ENCODE data around the gene MORC3.
"Not testable (repeated sequence)": the region's sequence is repeated elsewhere in the genome, so short reads cannot be mapped to it uniquely, and the experiment has no call there.

The MORC3 gene

DNA sequence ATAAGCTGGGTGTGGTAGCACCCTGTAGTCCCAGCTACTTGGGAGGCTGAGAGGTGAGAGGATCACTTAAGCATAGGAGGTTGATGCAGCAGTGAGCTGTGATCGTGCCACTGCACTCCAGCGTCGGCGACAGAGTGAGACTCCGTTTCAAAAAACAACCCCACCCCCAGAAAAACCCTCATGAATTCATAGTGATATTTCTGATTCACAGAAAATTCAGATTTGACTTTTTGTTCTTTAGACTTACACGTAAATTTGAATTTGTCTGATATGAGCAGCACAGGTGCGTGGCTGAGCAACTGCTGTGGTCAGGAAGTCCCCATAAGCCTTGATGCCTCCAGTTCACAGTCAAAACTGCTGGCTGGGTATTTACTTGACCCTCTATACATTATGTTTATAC is 10.0 kb upstream of the MORC3 start:
- H3K4me1 Mint-ChIP-seq, result no peaks in the 10 kb centered on the region
- H3K9me3 Mint-ChIP-seq, result peaks cover 49% of the 10 kb centered on the region
- peaks cover 5% of the 10 kb centered on the region for H3K27me3 Mint-ChIP-seq (ENCODE audit: low read depth, poor library complexity)
- H3K36me3 Mint-ChIP-seq (ENCODE audit: low read depth), result no peaks in the 10 kb centered on the region
- DNase-seq, result no peak
- no peak overlapping the region for H3K27ac Mint-ChIP-seq
- TF ChIP-seq, protein P1, sequence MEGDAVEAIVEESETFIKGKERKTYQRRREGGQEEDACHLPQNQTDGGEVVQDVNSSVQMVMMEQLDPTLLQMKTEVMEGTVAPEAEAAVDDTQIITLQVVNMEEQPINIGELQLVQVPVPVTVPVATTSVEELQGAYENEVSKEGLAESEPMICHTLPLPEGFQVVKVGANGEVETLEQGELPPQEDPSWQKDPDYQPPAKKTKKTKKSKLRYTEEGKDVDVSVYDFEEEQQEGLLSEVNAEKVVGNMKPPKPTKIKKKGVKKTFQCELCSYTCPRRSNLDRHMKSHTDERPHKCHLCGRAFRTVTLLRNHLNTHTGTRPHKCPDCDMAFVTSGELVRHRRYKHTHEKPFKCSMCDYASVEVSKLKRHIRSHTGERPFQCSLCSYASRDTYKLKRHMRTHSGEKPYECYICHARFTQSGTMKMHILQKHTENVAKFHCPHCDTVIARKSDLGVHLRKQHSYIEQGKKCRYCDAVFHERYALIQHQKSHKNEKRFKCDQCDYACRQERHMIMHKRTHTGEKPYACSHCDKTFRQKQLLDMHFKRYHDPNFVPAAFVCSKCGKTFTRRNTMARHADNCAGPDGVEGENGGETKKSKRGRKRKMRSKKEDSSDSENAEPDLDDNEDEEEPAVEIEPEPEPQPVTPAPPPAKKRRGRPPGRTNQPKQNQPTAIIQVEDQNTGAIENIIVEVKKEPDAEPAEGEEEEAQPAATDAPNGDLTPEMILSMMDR (IDR thresholded peaks at IDR 0.05), result no peak
- no peak overlapping the region for H3K4me3 Mint-ChIP-seq

DNA sequence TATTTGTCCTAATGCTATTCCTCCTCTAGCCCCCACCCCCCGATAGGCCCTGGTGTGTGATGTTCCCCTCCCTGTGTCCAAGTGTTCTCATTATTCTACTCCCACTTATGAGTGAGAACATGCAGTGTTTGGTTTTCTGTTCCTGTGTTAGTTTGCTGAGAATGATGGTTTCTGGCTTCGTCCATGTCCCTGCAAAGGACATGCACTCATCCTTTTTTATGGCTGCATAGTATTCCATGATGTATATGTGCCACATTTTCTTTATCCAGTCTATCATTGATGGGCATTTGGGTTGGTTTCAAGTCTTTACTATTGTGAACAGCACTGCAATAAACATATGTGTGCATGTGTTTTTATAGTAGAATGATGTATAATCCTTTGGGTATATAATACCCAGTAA is 6.6 kb upstream of the MORC3 start:
- not testable (repeated sequence) for H3K27ac Mint-ChIP-seq; H3K36me3 Mint-ChIP-seq (ENCODE audit: low read depth); H3K4me3 Mint-ChIP-seq; H3K4me1 Mint-ChIP-seq; DNase-seq; H3K27me3 Mint-ChIP-seq (ENCODE audit: low read depth, poor library complexity)
- peaks cover 49% of the 10 kb centered on the region for H3K9me3 Mint-ChIP-seq

- not testable (repeated sequence) for H3K36me3 Mint-ChIP-seq (ENCODE audit: low read depth); H3K27me3 Mint-ChIP-seq (ENCODE audit: low read depth, poor library complexity); H3K4me3 Mint-ChIP-seq; H3K27ac Mint-ChIP-seq; H3K4me1 Mint-ChIP-seq; DNase-seq
- peaks cover 52% of the 10 kb centered on the region for H3K9me3 Mint-ChIP-seq
Measured at GRCh38 chr21:36316045-36316444, 4.0 kb upstream of the MORC3 start.

DNA sequence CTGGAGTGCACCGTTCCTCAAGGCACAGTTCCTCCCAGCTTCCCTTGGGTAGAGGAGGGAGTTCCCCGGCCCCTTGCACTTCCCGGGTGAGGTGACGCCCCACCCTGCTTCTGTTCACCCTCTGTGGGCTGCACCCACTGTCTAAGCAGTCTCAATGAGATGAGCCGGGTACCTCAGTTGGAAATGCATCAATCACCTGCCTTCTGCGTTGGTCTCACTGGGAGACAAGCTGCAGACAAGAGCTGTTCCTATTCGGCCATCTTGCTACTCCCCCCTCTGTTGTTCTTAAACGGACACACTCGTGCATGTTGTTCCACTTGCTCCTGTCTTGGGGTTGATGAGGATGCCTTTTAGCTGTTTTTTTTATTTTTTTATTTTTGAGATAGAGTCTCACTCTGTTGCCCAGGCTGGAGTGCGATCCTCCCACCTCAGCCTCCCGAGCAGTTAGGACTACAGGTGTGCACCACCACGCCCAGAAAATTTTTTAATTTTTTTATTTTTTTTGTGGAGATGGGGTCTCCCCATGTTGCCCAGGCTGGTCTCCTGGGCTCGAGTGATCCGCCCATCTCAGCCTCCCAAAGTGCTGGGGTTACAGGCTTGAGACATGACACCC is 3.0 kb upstream of the MORC3 start:
- Mint-ChIP-seq H3K36me3 (ENCODE audit: low read depth) (peaks cover 5% of the 10 kb centered on the region), H3K4me1 (peaks cover 13% of the 10 kb centered on the region), H3K4me3 (no peak overlapping the region), H3K9me3 (peaks cover 52% of the 10 kb centered on the region), H3K27ac (no peak overlapping the region), H3K27me3 (ENCODE audit: low read depth, poor library complexity) (peaks cover 4% of the 10 kb centered on the region)
- no peak for DNase-seq
- TF ChIP-seq, protein P1 (IDR thresholded peaks at IDR 0.05), result no peak

- H3K27me3 Mint-ChIP-seq (ENCODE audit: low read depth, poor library complexity), result not testable (repeated sequence)
- Mint-ChIP-seq H3K4me1 (peaks cover 28% of the 10 kb centered on the region), H3K27ac (peak overlapping the region; percentile 96), H3K36me3 (ENCODE audit: low read depth) (peaks cover 24% of the 10 kb centered on the region), H3K9me3 (peaks cover 35% of the 10 kb centered on the region), H3K4me3 (peak overlapping the region; percentile 91)
- peak; percentile 10 for DNase-seq
Measured at GRCh38 chr21:36319406-36319766, 611 bp upstream of the MORC3 start.

DNA sequence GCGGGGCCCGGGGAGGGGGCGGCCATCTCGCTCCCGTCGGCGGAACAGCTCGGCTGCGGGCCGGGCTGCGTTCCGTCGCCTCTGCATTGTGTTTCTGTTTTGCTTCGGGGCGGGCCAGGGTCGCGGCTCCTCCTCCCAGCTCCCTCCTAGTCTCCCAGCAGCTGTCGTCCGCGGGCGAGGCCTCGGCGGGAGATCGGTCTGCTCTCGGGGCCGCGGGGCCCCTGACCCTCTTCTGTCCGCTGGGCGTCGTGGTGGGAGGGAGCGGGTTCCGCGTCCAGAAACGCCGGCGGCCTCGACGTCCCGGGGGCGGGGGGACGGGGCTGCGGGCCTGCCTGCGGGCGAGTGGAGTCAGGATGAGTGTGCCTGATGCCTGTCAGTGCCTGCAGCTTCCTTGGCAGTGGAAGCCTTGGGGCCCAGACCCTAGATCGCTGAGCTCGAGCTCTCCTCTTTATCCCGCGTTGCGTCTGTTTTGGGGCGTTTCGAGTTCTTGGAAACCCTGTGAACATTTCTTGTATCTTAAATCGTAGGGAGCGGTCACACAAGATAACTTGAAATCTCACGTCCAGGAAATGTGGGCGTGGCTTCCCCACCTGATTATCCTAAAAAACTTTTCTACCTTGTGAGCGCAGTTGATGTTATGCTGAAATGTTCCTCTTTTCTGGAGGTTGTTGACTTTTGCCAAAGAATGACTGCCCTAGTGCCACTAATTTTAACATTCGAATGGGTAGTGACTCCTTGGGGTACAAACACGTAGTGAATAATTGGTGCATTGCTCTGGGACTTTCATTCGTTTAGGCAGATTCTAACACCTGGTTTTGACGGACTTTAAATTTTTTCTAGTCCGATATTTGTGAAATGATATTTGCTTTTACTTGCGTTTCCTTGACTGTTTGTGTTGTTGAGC is 676 bp downstream of the MORC3 start:
- peaks cover 32% of the 10 kb centered on the region for H3K36me3 Mint-ChIP-seq (ENCODE audit: low read depth)
- peaks cover 22% of the 10 kb centered on the region for H3K9me3 Mint-ChIP-seq
- peak overlapping the region; percentile 99 for H3K27ac Mint-ChIP-seq
- peak overlapping the region; percentile 91 for H3K4me3 Mint-ChIP-seq
- TF ChIP-seq, protein P1 (IDR thresholded peaks at IDR 0.05), result no peak
- DNase-seq, result no peak
- H3K27me3 Mint-ChIP-seq (ENCODE audit: low read depth, poor library complexity), result peaks cover 4% of the 10 kb centered on the region
- peaks cover 28% of the 10 kb centered on the region for H3K4me1 Mint-ChIP-seq

DNA sequence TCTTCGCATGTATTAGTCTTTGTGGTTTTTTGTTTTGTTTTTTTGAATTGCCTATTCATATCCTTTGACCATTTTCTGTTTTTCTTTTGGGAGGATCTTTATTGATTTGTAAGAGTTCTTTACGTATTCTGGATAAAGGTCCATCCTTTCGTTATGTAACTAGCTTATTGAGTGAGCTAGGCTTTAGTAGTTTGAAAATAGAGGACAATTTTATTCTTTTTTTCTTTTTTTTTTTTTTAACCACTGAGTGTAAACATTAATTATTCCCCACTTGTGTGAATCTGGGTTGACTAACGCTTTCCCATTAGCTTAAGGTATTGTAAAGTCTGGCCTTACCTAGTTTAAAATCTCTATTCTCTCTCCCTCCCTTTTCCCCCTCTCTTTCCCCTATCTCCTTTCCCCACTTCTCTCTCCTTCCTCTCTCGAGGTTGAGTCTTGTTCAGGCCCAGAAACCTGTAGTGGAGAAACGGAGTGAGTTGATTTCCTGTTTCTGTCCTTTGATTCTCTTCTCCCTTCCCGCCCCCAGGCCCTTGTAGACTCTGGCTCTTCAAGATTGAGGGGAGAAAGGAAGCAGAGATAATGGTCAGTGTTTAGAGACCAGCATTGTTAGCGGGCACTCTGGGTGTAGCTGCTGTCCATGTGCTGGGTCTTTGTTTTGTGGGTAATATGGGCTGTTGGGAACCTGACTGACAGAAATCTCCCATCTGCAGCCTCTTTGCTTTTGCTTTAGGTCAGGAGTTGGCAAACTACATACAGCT is 1.5 kb downstream of the MORC3 start:
- DNase-seq, result peak; percentile 8
- H3K4me3 Mint-ChIP-seq, result peak overlapping the region; percentile 91
- TF ChIP-seq, protein P1 (IDR thresholded peaks at IDR 0.05), result no peak
- H3K4me1 Mint-ChIP-seq, result peaks cover 28% of the 10 kb centered on the region
- peaks cover 36% of the 10 kb centered on the region for H3K36me3 Mint-ChIP-seq (ENCODE audit: low read depth)
- peak overlapping the region; percentile 99 for H3K27ac Mint-ChIP-seq
- peaks cover 4% of the 10 kb centered on the region for H3K27me3 Mint-ChIP-seq (ENCODE audit: low read depth, poor library complexity)
- peaks cover 14% of the 10 kb centered on the region for H3K9me3 Mint-ChIP-seq
